Activated CD8-positive, alpha-beta T cell treated with anti-CD3 and anti-CD28 coated beads, Interleukin-2, amount 10 ng/mL, durations not matched to agents 7 days and 5 days (primary cell): ENCODE results near the gene MACROD2. TPM values are rescaled to one million over a fixed set of nuclear protein-coding genes. Genes with fewer than 3 reads are reported as not detected.

Experiments
- ATAC-seq: fragments of 150-1000 bp; cut with Tn5 transposase; one replicate; pipeline ENCODE4 v1.10.0; 2021; ENCODE audit warnings: moderate library complexity
- CTCF ChIA-PET: fragments of 350-600 bp; sonication (Branson Sonifier 250); formaldehyde crosslinking; loops from one replicate; lab custom pipeline; 2021; ENCODE audit warnings: antibody characterized with exemption; lab: Charles Lee
- POLR2A ChIA-PET: fragments of 350-600 bp; sonication (Branson Sonifier 250); formaldehyde crosslinking; loops from one replicate; lab custom pipeline; 2021; ENCODE audit warnings: antibody characterized with exemption; lab: Charles Lee
- DNase-seq: peaks from one replicate; pipeline ENCODE4 v3.0.0-alpha.2; 2020
- H3K27ac Mint-ChIP-seq: one replicate; pipeline ENCODE4 v1.8.0; 2021; ENCODE audit warnings: mild to moderate bottlenecking, mixed read lengths
- H3K27me3 Mint-ChIP-seq: one replicate; pipeline ENCODE4 v1.8.0; 2021; ENCODE audit warnings: low read depth, mixed read lengths
- H3K36me3 Mint-ChIP-seq: one replicate; pipeline ENCODE4 v1.8.0; 2021; ENCODE audit warnings: low read depth, mixed read lengths
- H3K4me1 Mint-ChIP-seq: one replicate; pipeline ENCODE4 v1.8.0; 2021; ENCODE audit warnings: low read depth, mixed read lengths
- H3K4me3 Mint-ChIP-seq: one replicate; pipeline ENCODE4 v1.8.0; 2021; ENCODE audit warnings: mild to moderate bottlenecking, mixed read lengths
- H3K9me3 Mint-ChIP-seq: one replicate; pipeline ENCODE4 v1.8.0; 2022; ENCODE audit warnings: mixed read lengths; ENCODE audit not compliant: insufficient read depth
- total RNA-seq, 2 experiments: library from RNA; stranded (reverse); gene quantifications; one replicate each; pipeline ENCODE4 v1.2.3, GENCODE V29; 2021

Gene MACROD2
- total RNA-seq, 2 experiments from 2014 or later: 0.08 TPM; not detected in 1

- H3K27ac Mint-ChIP-seq: no peak overlapping the region
- DNase-seq: no peak
- H3K36me3 Mint-ChIP-seq: no peaks in the 10 kb centered on the region
- ChIA-PET POLR2A (no interaction called here), CTCF (no interaction called here)
- H3K27me3 Mint-ChIP-seq: no peaks in the 10 kb centered on the region
- H3K4me3 Mint-ChIP-seq: no peak overlapping the region
- H3K9me3 Mint-ChIP-seq: no peaks in the 10 kb centered on the region
- H3K4me1 Mint-ChIP-seq: no peaks in the 10 kb centered on the region
- no peak for ATAC-seq
These were observed 1638.8 kb downstream of the MACROD2 start for GRCh38 chr20:15634102-15634501.

GRCh38 chr20:15637546-15637945 lies 1642.2 kb downstream of the MACROD2 start:
- DNase-seq: no peak

GRCh38 chr20:15637950-15638754 lies 1642.8 kb downstream of the MACROD2 start:
- ChIA-PET CTCF (no interaction called here), POLR2A (no interaction called here)
- ATAC-seq: no peak
- H3K9me3 Mint-ChIP-seq: no peaks in the 10 kb centered on the region
- H3K36me3 Mint-ChIP-seq: no peaks in the 10 kb centered on the region
- no peak overlapping the region for H3K4me3 Mint-ChIP-seq
- DNase-seq: no peak
- H3K27me3 Mint-ChIP-seq: no peaks in the 10 kb centered on the region
- no peaks in the 10 kb centered on the region for H3K4me1 Mint-ChIP-seq
- H3K27ac Mint-ChIP-seq: no peak overlapping the region

More at GRCh38 chr20:15637546-15637945, 1642.2 kb downstream of the MACROD2 start:
- CTCF ChIA-PET: no interaction called here
- no peaks in the 10 kb centered on the region for H3K27me3 Mint-ChIP-seq
- no peaks in the 10 kb centered on the region for H3K36me3 Mint-ChIP-seq
- no peaks in the 10 kb centered on the region for H3K9me3 Mint-ChIP-seq
- H3K27ac Mint-ChIP-seq: no peak overlapping the region
- no peaks in the 10 kb centered on the region for H3K4me1 Mint-ChIP-seq
- H3K4me3 Mint-ChIP-seq: no peak overlapping the region
- no peak for ATAC-seq
- POLR2A ChIA-PET: no interaction called here

GRCh38 chr20:15638816-15639215 lies 1643.5 kb downstream of the MACROD2 start:
- no peaks in the 10 kb centered on the region for H3K36me3 Mint-ChIP-seq
- no peak overlapping the region for H3K27ac Mint-ChIP-seq
- CTCF ChIA-PET: no interaction called here
- H3K4me3 Mint-ChIP-seq: no peak overlapping the region
- H3K4me1 Mint-ChIP-seq: no peaks in the 10 kb centered on the region
- ATAC-seq (no peak), DNase-seq (no peak)
- no peaks in the 10 kb centered on the region for H3K27me3 Mint-ChIP-seq
- POLR2A ChIA-PET: no interaction called here
- no peaks in the 10 kb centered on the region for H3K9me3 Mint-ChIP-seq

GRCh38 chr20:15639839-15640238 lies 1644.5 kb downstream of the MACROD2 start:
- Mint-ChIP-seq H3K27me3 (no peaks in the 10 kb centered on the region), H3K4me1 (no peaks in the 10 kb centered on the region), H3K36me3 (no peaks in the 10 kb centered on the region), H3K4me3 (no peak overlapping the region), H3K27ac (no peak overlapping the region), H3K9me3 (no peaks in the 10 kb centered on the region)
- DNase-seq (no peak), ATAC-seq (no peak)
- ChIA-PET POLR2A (no interaction called here), CTCF (no interaction called here)

GRCh38 chr20:15642109-15642508 lies 1646.8 kb downstream of the MACROD2 start:
- POLR2A ChIA-PET: no interaction called here
- no peak overlapping the region for H3K27ac Mint-ChIP-seq
- no peaks in the 10 kb centered on the region for H3K4me1 Mint-ChIP-seq
- ATAC-seq: no peak
- no peak overlapping the region for H3K4me3 Mint-ChIP-seq
- H3K27me3 Mint-ChIP-seq: no peaks in the 10 kb centered on the region
- DNase-seq: no peak
- H3K36me3 Mint-ChIP-seq: no peaks in the 10 kb centered on the region
- no peaks in the 10 kb centered on the region for H3K9me3 Mint-ChIP-seq
- CTCF ChIA-PET: no interaction called here

GRCh38 chr20:15642676-15643075 lies 1647.4 kb downstream of the MACROD2 start:
- CTCF ChIA-PET: no interaction called here
- no peak overlapping the region for H3K27ac Mint-ChIP-seq
- no peaks in the 10 kb centered on the region for H3K27me3 Mint-ChIP-seq
- POLR2A ChIA-PET: no interaction called here
- no peak overlapping the region for H3K4me3 Mint-ChIP-seq
- no peaks in the 10 kb centered on the region for H3K9me3 Mint-ChIP-seq
- no peaks in the 10 kb centered on the region for H3K4me1 Mint-ChIP-seq
- DNase-seq (no peak), ATAC-seq (no peak)
- H3K36me3 Mint-ChIP-seq: no peaks in the 10 kb centered on the region

GRCh38 chr20:15643713-15644112 lies 1648.4 kb downstream of the MACROD2 start:
- H3K9me3 Mint-ChIP-seq: no peaks in the 10 kb centered on the region
- H3K4me3 Mint-ChIP-seq: no peak overlapping the region
- CTCF ChIA-PET: no interaction called here
- ATAC-seq: no peak
- no peaks in the 10 kb centered on the region for H3K27me3 Mint-ChIP-seq
- no peak overlapping the region for H3K27ac Mint-ChIP-seq
- no peak for DNase-seq
- POLR2A ChIA-PET: no interaction called here
- no peaks in the 10 kb centered on the region for H3K4me1 Mint-ChIP-seq
- H3K36me3 Mint-ChIP-seq: no peaks in the 10 kb centered on the region

GRCh38 chr20:15645816-15646215 lies 1650.5 kb downstream of the MACROD2 start:
- no peaks in the 10 kb centered on the region for H3K4me1 Mint-ChIP-seq
- no peak overlapping the region for H3K4me3 Mint-ChIP-seq
- ATAC-seq (no peak), DNase-seq (no peak)
- POLR2A ChIA-PET: no interaction called here
- H3K36me3 Mint-ChIP-seq: no peaks in the 10 kb centered on the region
- no peak overlapping the region for H3K27ac Mint-ChIP-seq
- CTCF ChIA-PET: no interaction called here
- no peaks in the 10 kb centered on the region for H3K27me3 Mint-ChIP-seq
- H3K9me3 Mint-ChIP-seq: no peaks in the 10 kb centered on the region

GRCh38 chr20:15653396-15654207 lies 1658.3 kb downstream of the MACROD2 start:
- Mint-ChIP-seq H3K27me3 (no peaks in the 10 kb centered on the region), H3K9me3 (no peaks in the 10 kb centered on the region), H3K4me1 (no peaks in the 10 kb centered on the region), H3K27ac (no peak overlapping the region), H3K4me3 (no peak overlapping the region), H3K36me3 (no peaks in the 10 kb centered on the region)
- ChIA-PET CTCF (no interaction called here), POLR2A (interaction anchor here (0.7 kb wide), 1 partner anchor 1062 kb away, joined by 3 read pairs; no protein-coding TSS in a partner anchor)
- ATAC-seq: no peak
- no peak for DNase-seq

GRCh38 chr20:15654208-15654649 lies 1658.9 kb downstream of the MACROD2 start:
- Mint-ChIP-seq H3K27ac (no peak overlapping the region), H3K4me1 (no peaks in the 10 kb centered on the region), H3K36me3 (no peaks in the 10 kb centered on the region), H3K9me3 (no peaks in the 10 kb centered on the region), H3K4me3 (no peak overlapping the region), H3K27me3 (no peaks in the 10 kb centered on the region)
- ATAC-seq (peak; percentile 42), DNase-seq (peak; percentile 21)
- ChIA-PET CTCF (no interaction called here), POLR2A (interaction anchor here (0.7 kb wide), 1 partner anchor 1063 kb away, joined by 3 read pairs; no protein-coding TSS in a partner anchor)

GRCh38 chr20:15655295-15655874 lies 1660.1 kb downstream of the MACROD2 start:
- ChIA-PET CTCF (no interaction called here), POLR2A (no interaction called here)
- no peaks in the 10 kb centered on the region for H3K36me3 Mint-ChIP-seq
- DNase-seq (no peak), ATAC-seq (no peak)
- no peaks in the 10 kb centered on the region for H3K9me3 Mint-ChIP-seq
- no peak overlapping the region for H3K27ac Mint-ChIP-seq
- H3K4me1 Mint-ChIP-seq: no peaks in the 10 kb centered on the region
- H3K4me3 Mint-ChIP-seq: no peak overlapping the region
- H3K27me3 Mint-ChIP-seq: no peaks in the 10 kb centered on the region
